Keratinocyte (primary cell): ENCODE measurements around the gene THAP6. TPM values are rescaled to one million over a fixed set of nuclear protein-coding genes. Genes with fewer than 3 reads are reported as not detected.
A peak's percentile ranks its signal among the peaks of the same experiment; 100 is the strongest.
"Not testable (repeated sequence)": the region's sequence is repeated elsewhere in the genome, so short reads cannot be mapped to it uniquely, and the experiment has no call there.

ENCODE experiments used
- DNase-seq: peaks from one replicate; pipeline ENCODE4 v3.0.0-alpha.2; 2011; ENCODE audit warnings: low read depth, missing footprints, low spot score
- FAIRE-seq: peaks from 2 replicates; lab custom pipeline; 2011; peaks lifted over from hg19 to GRCh38; lab: Jason Lieb, UNC
- H2AFZ ChIP-seq: 2 replicates; pipeline ENCODE4 v1.6.0; 2012; ENCODE audit warnings: low read length, control low read depth, inconsistent platforms; ENCODE audit not compliant: control insufficient read depth
- H3K27ac ChIP-seq: 2 replicates; pipeline ENCODE4 v1.5.1; 2011; ENCODE audit warnings: low read length; ENCODE audit not compliant: control insufficient read depth, insufficient read depth
- H3K27me3 ChIP-seq: 3 replicates; pipeline ENCODE4 v1.6.0; 2011; ENCODE audit warnings: low read length; ENCODE audit not compliant: control insufficient read depth, insufficient read depth; ENCODE audit errors: extremely low read depth
- H3K36me3 ChIP-seq, 2 experiments: 2 replicates in 1 of 2; 3 replicates in 1 of 2; pipeline ENCODE4 v1.5.1; 2011; ENCODE audit warnings: low read length in 2 of 2, mild to moderate bottlenecking in 1 of 2; ENCODE audit not compliant: control insufficient read depth in 2 of 2, insufficient read depth in 2 of 2; ENCODE audit errors: extremely low read depth in 1 of 2
- H3K4me1 ChIP-seq: 3 replicates; pipeline ENCODE4 v1.5.1; 2011; ENCODE audit warnings: low read length; ENCODE audit not compliant: control insufficient read depth, insufficient read depth; ENCODE audit errors: extremely low read depth
- H3K4me2 ChIP-seq: 3 replicates; pipeline ENCODE4 v1.6.0; 2011; ENCODE audit warnings: low read depth, low read length; ENCODE audit not compliant: control insufficient read depth, insufficient read depth; ENCODE audit errors: extremely low read depth
- H3K4me3 ChIP-seq, 3 experiments: fragments of 200-600 bp in 1 of 3; sonication (generic) in 1 of 3; 2 replicates in 2 of 3; 3 replicates in 1 of 3; pipeline ENCODE4 v1.5.1; 2011 to 2016; ENCODE audit warnings: low read length in 3 of 3, mild to moderate bottlenecking in 3 of 3, control low read depth in 2 of 3, inconsistent platforms in 1 of 3, low read depth in 1 of 3, mixed read lengths in 1 of 3, mixed run types in 1 of 3, moderate library complexity in 1 of 3; ENCODE audit not compliant: control insufficient read depth in 2 of 3, insufficient read depth in 2 of 3; ENCODE audit errors: extremely low read depth in 1 of 3
- H3K79me2 ChIP-seq: 2 replicates; pipeline ENCODE4 v1.6.0; 2012; ENCODE audit warnings: low read length; ENCODE audit not compliant: control insufficient read depth, insufficient read depth
- H3K9ac ChIP-seq: 3 replicates; pipeline ENCODE4 v1.6.0; 2011; ENCODE audit warnings: low read length; ENCODE audit not compliant: control insufficient read depth, insufficient read depth; ENCODE audit errors: extremely low read depth
- H3K9me1 ChIP-seq: 3 replicates; pipeline ENCODE4 v1.6.0; 2011; ENCODE audit warnings: low read length; ENCODE audit not compliant: control insufficient read depth, insufficient read depth; ENCODE audit errors: extremely low read depth
- H3K9me3 ChIP-seq: 2 replicates; pipeline ENCODE4 v1.5.1; 2012; ENCODE audit warnings: low read depth, low read length; ENCODE audit not compliant: control insufficient read depth
- H4K20me1 ChIP-seq: 3 replicates; pipeline ENCODE4 v1.6.0; 2011; ENCODE audit warnings: low read length; ENCODE audit not compliant: control insufficient read depth, insufficient read depth; ENCODE audit errors: extremely low read depth
- CTCF ChIP-seq, 3 experiments: IDR thresholded peaks in 1 of 3; conservative IDR thresholded peaks in 1 of 3; optimal IDR thresholded peaks in 1 of 3; 2 replicates in 2 of 3; 3 replicates in 1 of 3; pipeline versions ENCODE3 to v1.5.1; 2011; ENCODE audit warnings: low read length in 3 of 3, mild to moderate bottlenecking in 3 of 3, moderate library complexity in 2 of 3, control low read depth in 1 of 3, inconsistent platforms in 1 of 3; ENCODE audit not compliant: insufficient read depth in 2 of 3; ENCODE audit errors: extremely low read depth in 1 of 3
- EZH2 ChIP-seq: IDR thresholded peaks from one replicate; pipeline ENCODE4 v1.6.1; 2012; ENCODE audit warnings: inconsistent platforms, mild to moderate bottlenecking, low read length, moderate library complexity
- dilution Hi-C: fragments of 300-500 bp; cut with MboI; formaldehyde crosslinking; loops from one replicate; pipeline ENCODE4 v1.7.0; 2020; ENCODE audit warnings: low sequenced_read_pairs; ENCODE audit not compliant: extremely low pct_ligation_motif_present
- polyA plus RNA-seq, 5 experiments: library from polyadenylated mRNA; depleted of rRNA in 3 of 5; stranded (reverse) in 3 of 5; stranded (forward) in 1 of 5; unstranded in 1 of 5; fragments of >200 nt; gene quantifications; 1 replicate in 1 of 5; 2 replicates in 3 of 5; 3 replicates in 1 of 5; pipeline versions ENCODE4 v1.2.1 to v1.2.3, GENCODE V29; 2011 to 2012; ENCODE audit warnings: missing spikeins in 2 of 5, low read depth in 1 of 5, low replicate concordance in 1 of 5

The THAP6 gene
- polyA plus RNA-seq, 1 donor (not counting 4 experiments of a cell fraction or from before 2014, with no cell fraction given), result 11.9 TPM

GRCh38 chr4:75516144-75516543 lies 1.9 kb downstream of the THAP6 start:
- dilution Hi-C loops, result no loop called here
- no peak for DNase-seq
- no peak overlapping the region for H3K27ac ChIP-seq
- H3K4me1 ChIP-seq, result peaks cover 23% of the 10 kb centered on the region
- no peak for FAIRE-seq
- H3K36me3 ChIP-seq, result peaks cover 0 to 1% of the 10 kb centered on the region in 2 experiments
- H3K9ac ChIP-seq, result no peak overlapping the region
- TF ChIP-seq CTCF (optimal IDR thresholded peaks at IDR 0.05 in 1 of 3, IDR thresholded peaks at IDR 0.05 in 1 of 3, conservative IDR thresholded peaks at IDR 0.05 in 1 of 3; ENCODE audit: extremely low read depth in 1 of 3, insufficient read depth in 2 of 3, low read length in 3 of 3), result no peak
- no peak for TF ChIP-seq EZH2
- peak overlapping the region; percentile 93 for H3K4me2 ChIP-seq
- H3K9me1 ChIP-seq, result peaks cover 2% of the 10 kb centered on the region
- H3K79me2 ChIP-seq, result peaks cover 29% of the 10 kb centered on the region
- H2AFZ ChIP-seq, result no peak overlapping the region
- no peak overlapping the region for H3K4me3 ChIP-seq
- no peaks in the 10 kb centered on the region for H3K9me3 ChIP-seq
- H3K27me3 ChIP-seq, result no peaks in the 10 kb centered on the region
- H4K20me1 ChIP-seq, result no peaks in the 10 kb centered on the region

GRCh38 chr4:75519452-75519851 lies 5.2 kb downstream of the THAP6 start:
- H3K9ac ChIP-seq, H3K27me3 ChIP-seq, H3K36me3 ChIP-seq, H4K20me1 ChIP-seq, H2AFZ ChIP-seq, H3K4me1 ChIP-seq, H3K4me2 ChIP-seq, H3K79me2 ChIP-seq, DNase-seq, H3K27ac ChIP-seq, H3K9me1 ChIP-seq, H3K4me3 ChIP-seq, H3K9me3 ChIP-seq, dilution Hi-C loops, FAIRE-seq: not testable (repeated sequence)

- Histone ChIP-seq H3K27ac (no peak overlapping the region), H3K36me3 (peaks cover 4 to 6% of the 10 kb centered on the region in 2 experiments), H4K20me1 (no peaks in the 10 kb centered on the region), H3K27me3 (no peaks in the 10 kb centered on the region), H3K9ac (no peak overlapping the region), H3K4me1 (no peaks in the 10 kb centered on the region), H3K79me2 (no peaks in the 10 kb centered on the region), H3K9me1 (no peaks in the 10 kb centered on the region), H3K4me3 (no peak overlapping the region), H2AFZ (no peak overlapping the region), H3K4me2 (no peak overlapping the region), H3K9me3 (no peaks in the 10 kb centered on the region)
- DNase-seq, result no peak
- TF ChIP-seq EZH2 (no peak), CTCF (optimal IDR thresholded peaks at IDR 0.05 in 1 of 3, IDR thresholded peaks at IDR 0.05 in 1 of 3, conservative IDR thresholded peaks at IDR 0.05 in 1 of 3; ENCODE audit: extremely low read depth in 1 of 3, insufficient read depth in 2 of 3, low read length in 3 of 3) (no peak)
- dilution Hi-C loops, result no loop called here
- FAIRE-seq, result no peak
These were observed 10.8 kb downstream of the THAP6 start for GRCh38 chr4:75525086-75525485.
